Neural cell (in vitro differentiated cells): Measurements from ENCODE around the gene PGAP2. TPM values are rescaled to one million over a fixed set of nuclear protein-coding genes. Genes with fewer than 3 reads are reported as not detected.

Experiments
- H2AFZ ChIP-seq: fragments of 200-600, 300-800 bp; sonication (generic), shearing (Covaris generic); 2 replicates; pipeline ENCODE4 v1.6.0; 2014; ENCODE audit warnings: low read depth, mild to moderate bottlenecking, antibody characterized with exemption, low read length, moderate library complexity
- H3F3A ChIP-seq: fragments of 200-600 bp; shearing (Covaris generic); 2 replicates; pipeline ENCODE4 v1.6.1; 2016; ENCODE audit warnings: mild to moderate bottlenecking, moderate library complexity, mixed read lengths, antibody characterized with exemption, low read length; ENCODE audit not compliant: insufficient read depth, poor library complexity, severe bottlenecking
- H3K27ac ChIP-seq: fragments of 200-600, 300-800 bp; sonication (generic), shearing (Covaris generic); 2 replicates; pipeline ENCODE4 v1.5.1; 2014; ENCODE audit warnings: mild to moderate bottlenecking, low read length, moderate library complexity
- H3K27me3 ChIP-seq: fragments of 300-800, 200-600 bp; sonication (generic), shearing (Covaris generic); 2 replicates; pipeline ENCODE4 v1.6.0; 2014; ENCODE audit warnings: mild to moderate bottlenecking, low read depth, low read length, moderate library complexity; ENCODE audit not compliant: insufficient read depth
- H3K36me3 ChIP-seq: fragments of 300-800, 200-600 bp; sonication (generic), shearing (Covaris generic); 2 replicates; pipeline ENCODE4 v1.5.1; 2014; ENCODE audit warnings: mild to moderate bottlenecking, antibody characterized with exemption, low read length, moderate library complexity; ENCODE audit not compliant: insufficient read depth
- H3K4me2 ChIP-seq: fragments of 300-800, 200-600 bp; sonication (generic), shearing (Covaris generic); 2 replicates; pipeline ENCODE4 v1.6.0; 2014; ENCODE audit warnings: mild to moderate bottlenecking, low read length
- H3K4me3 ChIP-seq: fragments of 300-800, 200-600 bp; sonication (generic), shearing (Covaris generic); 2 replicates; pipeline ENCODE4 v1.5.1; 2014; ENCODE audit warnings: mild to moderate bottlenecking, low read length, moderate library complexity
- H3K79me2 ChIP-seq: fragments of 200-600 bp; shearing (Covaris generic); replicated peaks from 2 replicates; pipeline ENCODE4 v1.6.0; 2014; ENCODE audit warnings: mild to moderate bottlenecking, low read length, moderate library complexity; ENCODE audit not compliant: insufficient read depth
- H3K9ac ChIP-seq: fragments of 300-800, 200-600 bp; sonication (generic), shearing (Covaris generic); 2 replicates; pipeline ENCODE4 v1.6.1; 2016; ENCODE audit warnings: mild to moderate bottlenecking, low read length, mixed read lengths
- H3K9me2 ChIP-seq: fragments of 200-600 bp; shearing (Covaris generic); 2 replicates; pipeline ENCODE4 v1.6.1; 2016; ENCODE audit warnings: mild to moderate bottlenecking, low read length, mixed read lengths; ENCODE audit not compliant: insufficient read depth
- H3K9me3 ChIP-seq: fragments of 200-600, 300-800 bp; sonication (generic), shearing (Covaris generic); 2 replicates; pipeline ENCODE4 v1.6.1; 2016; ENCODE audit warnings: mild to moderate bottlenecking, mixed run types, low read length, moderate library complexity, mixed read lengths
- H4K20me1 ChIP-seq: fragments of 200-600 bp; shearing (Covaris generic); 2 replicates; pipeline ENCODE4 v1.6.1; 2016; ENCODE audit warnings: mild to moderate bottlenecking, mixed run types; ENCODE audit not compliant: insufficient read depth
- CTCF ChIP-seq: fragments of 450-650 bp; IDR thresholded peaks from 2 replicates; pipeline ENCODE4 v1.5.1; 2014; ENCODE audit warnings: antibody characterized with exemption, mild to moderate bottlenecking, moderate library complexity; ENCODE audit not compliant: poor library complexity, severe bottlenecking
- EP300 ChIP-seq: fragments of 450-650 bp; conservative IDR thresholded peaks from 2 replicates; pipeline ENCODE4 v1.6.1; 2014; ENCODE audit warnings: antibody characterized with exemption, mild to moderate bottlenecking, moderate library complexity; ENCODE audit not compliant: poor library complexity, severe bottlenecking
- EZH2 ChIP-seq: fragments of 200-600, 300-800 bp; shearing (Covaris generic), sonication (generic); IDR thresholded peaks from 2 replicates; pipeline ENCODE4 v1.6.1; 2014; ENCODE audit warnings: antibody characterized with exemption, low read length, borderline replicate concordance, mild to moderate bottlenecking; ENCODE audit not compliant: insufficient read depth, poor library complexity, severe bottlenecking
- MXI1 ChIP-seq: fragments of 450-650 bp; conservative IDR thresholded peaks from 2 replicates; pipeline ENCODE4 v1.6.1; 2014; ENCODE audit warnings: antibody characterized with exemption, mild to moderate bottlenecking; ENCODE audit not compliant: poor library complexity, severe bottlenecking
- POLR2AphosphoS5 ChIP-seq: IDR thresholded peaks from 2 replicates; pipeline ENCODE4 v1.6.1; 2012
- RAD21 ChIP-seq: fragments of 450-650 bp; conservative IDR thresholded peaks from 2 replicates; pipeline ENCODE4 v1.6.1; 2014; ENCODE audit warnings: antibody characterized with exemption, mild to moderate bottlenecking, moderate library complexity
- REST ChIP-seq: IDR thresholded peaks from 2 replicates; pipeline ENCODE4 v1.6.1; 2012; ENCODE audit warnings: borderline replicate concordance
- SMC3 ChIP-seq: fragments of 450-650 bp; conservative IDR thresholded peaks from 2 replicates; pipeline ENCODE4 v1.6.1; 2014; ENCODE audit warnings: antibody characterized with exemption, mild to moderate bottlenecking, moderate library complexity; ENCODE audit not compliant: poor library complexity
- TAF1 ChIP-seq: IDR thresholded peaks from 2 replicates; pipeline ENCODE4 v1.6.1; 2012; ENCODE audit warnings: low read depth
- polyA plus RNA-seq: library from polyadenylated mRNA; depleted of rRNA; stranded (reverse); fragments of >200 nt; gene quantifications from 2 replicates; pipeline ENCODE4 v1.2.3, GENCODE V29; 2014

Gene PGAP2
- polyA plus RNA-seq, 1 donor from 2014 or later: 30.1 TPM

- no peak overlapping the region for H3K4me3 ChIP-seq
- no peak overlapping the region for H3K4me2 ChIP-seq
Observed at GRCh38 chr11:3809624-3809928, 1.2 kb downstream of the PGAP2 start.

GRCh38 chr11:3810446-3810845 is 2.1 kb downstream of the PGAP2 start:
- no peaks in the 10 kb centered on the region for H3K27me3 ChIP-seq
- no peak overlapping the region for H3K4me3 ChIP-seq
- no peaks in the 10 kb centered on the region for H3K9me2 ChIP-seq
- no peak overlapping the region for H3K9ac ChIP-seq
- no peaks in the 10 kb centered on the region for H4K20me1 ChIP-seq
- H3K79me2 ChIP-seq: no peaks in the 10 kb centered on the region
- H3K4me2 ChIP-seq: no peak overlapping the region
- H3K27ac ChIP-seq: no peak overlapping the region
- H3F3A ChIP-seq: no peaks in the 10 kb centered on the region
- no peaks in the 10 kb centered on the region for H3K9me3 ChIP-seq
- H2AFZ ChIP-seq: no peak overlapping the region
- H3K36me3 ChIP-seq: no peaks in the 10 kb centered on the region
- TF ChIP-seq RAD21 (no peak), CTCF (no peak), EP300 (no peak), TAF1 (no peak), SMC3 (no peak), REST (no peak), EZH2 (no peak)

More at GRCh38 chr11:3809624-3809928, 1.2 kb downstream of the PGAP2 start:
- Histone ChIP-seq H3K9ac (no peak overlapping the region), H3K9me2 (no peaks in the 10 kb centered on the region), H3K27ac (no peak overlapping the region), H3K79me2 (no peaks in the 10 kb centered on the region), H3K27me3 (no peaks in the 10 kb centered on the region), H3K36me3 (no peaks in the 10 kb centered on the region), H4K20me1 (no peaks in the 10 kb centered on the region), H2AFZ (no peak overlapping the region), H3F3A (no peaks in the 10 kb centered on the region), H3K9me3 (no peaks in the 10 kb centered on the region)
- TF ChIP-seq RAD21 (no peak), MXI1 (no peak), TAF1 (no peak), CTCF (no peak), EP300 (no peak), POLR2AphosphoS5 (no peak), REST (no peak), SMC3 (no peak), EZH2 (no peak)
